ENCODE measurements around the gene MRPL9. TPM values are rescaled to one million over a fixed set of nuclear protein-coding genes. Genes with fewer than 3 reads are reported as not detected.

Gene MRPL9
- total and polyA plus RNA-seq, 10 donors = 55.4 to 92.6 (median 68.6) TPM

DNA sequence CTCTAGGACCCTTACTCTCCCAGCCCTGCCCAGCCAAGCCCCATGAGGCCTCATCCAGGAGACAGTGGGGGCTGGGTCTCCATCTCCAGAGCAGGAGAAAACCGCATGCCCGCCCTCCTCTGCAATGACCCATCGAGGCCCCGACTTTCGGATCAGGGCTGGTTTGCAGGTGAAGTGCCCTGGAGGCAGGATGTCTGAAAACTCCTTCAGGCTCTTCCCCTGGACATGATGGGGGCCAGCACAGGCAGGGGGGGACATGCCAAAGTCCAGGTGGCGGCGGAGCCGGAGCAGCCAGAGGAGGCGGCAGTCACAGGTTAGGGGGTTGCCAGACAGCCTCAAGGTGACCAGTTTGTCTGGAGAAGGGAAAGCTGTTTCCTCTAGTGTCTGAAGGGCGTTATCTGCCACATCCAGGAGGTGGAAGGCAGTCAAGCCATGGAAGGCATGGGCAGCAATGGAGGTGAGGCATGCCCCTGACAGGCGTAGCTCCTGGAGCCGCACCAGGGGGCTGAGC lies 38.1 kb upstream of the MRPL9 start:
- H3K36me3 ChIP-seq = no peaks in the 10 kb centered on the region
- no peak overlapping the region for H3K27ac ChIP-seq
- TF ChIP-seq POLR2AphosphoS5 (IDR thresholded peaks at IDR 0.05) (no peak), POLR2A (IDR thresholded peaks at IDR 0.05) (no peak), CTCF (IDR thresholded peaks at IDR 0.05 in 8 of 11, conservative IDR thresholded peaks at IDR 0.05 in 3 of 11) (no peak)
- intact Hi-C loops (cut with DNase I; ENCODE audit: low total_unique reads) = no loop called here
- H3K4me1 ChIP-seq = peaks cover 0 to 6% (median 0%) of the 10 kb centered on the region in 6 donors
- no peak for DNase-seq
- peaks cover 0 to 23% (median 0%) of the 10 kb centered on the region in 7 donors for H3K27me3 ChIP-seq (replicated peaks in 1 of 7)
- WGBS, 5 donors = 88 to 95% (median 94%) methylated on average over 10 to 12 of the region's 12 CpGs
- H3K9me3 ChIP-seq = no peaks in the 10 kb centered on the region
- no peak overlapping the region for H3K4me3 ChIP-seq

- intact Hi-C loops (cut with DNase I; ENCODE audit: low total_unique reads) = no loop called here
- TF ChIP-seq POLR2A (IDR thresholded peaks at IDR 0.05) (no peak), CTCF (IDR thresholded peaks at IDR 0.05 in 8 of 11, conservative IDR thresholded peaks at IDR 0.05 in 3 of 11) (no peak), POLR2AphosphoS5 (IDR thresholded peaks at IDR 0.05) (no peak)
- WGBS, 5 donors = 57 to 68% (median 61%) methylated on average over 8 of the region's 8 CpGs
- no peaks in the 10 kb centered on the region for H3K9me3 ChIP-seq
- no peak overlapping the region for H3K27ac ChIP-seq
- no peaks in the 10 kb centered on the region for H3K36me3 ChIP-seq
- no peak for DNase-seq
- no peak overlapping the region for H3K4me3 ChIP-seq
- H3K27me3 ChIP-seq (replicated peaks in 1 of 7) = peaks cover 0 to 23% (median 0%) of the 10 kb centered on the region in 7 donors
- H3K4me1 ChIP-seq = peaks cover 0 to 6% (median 0%) of the 10 kb centered on the region in 6 donors
Observed at GRCh38 chr1:151800830-151801229, 37.5 kb upstream of the MRPL9 start.

DNA sequence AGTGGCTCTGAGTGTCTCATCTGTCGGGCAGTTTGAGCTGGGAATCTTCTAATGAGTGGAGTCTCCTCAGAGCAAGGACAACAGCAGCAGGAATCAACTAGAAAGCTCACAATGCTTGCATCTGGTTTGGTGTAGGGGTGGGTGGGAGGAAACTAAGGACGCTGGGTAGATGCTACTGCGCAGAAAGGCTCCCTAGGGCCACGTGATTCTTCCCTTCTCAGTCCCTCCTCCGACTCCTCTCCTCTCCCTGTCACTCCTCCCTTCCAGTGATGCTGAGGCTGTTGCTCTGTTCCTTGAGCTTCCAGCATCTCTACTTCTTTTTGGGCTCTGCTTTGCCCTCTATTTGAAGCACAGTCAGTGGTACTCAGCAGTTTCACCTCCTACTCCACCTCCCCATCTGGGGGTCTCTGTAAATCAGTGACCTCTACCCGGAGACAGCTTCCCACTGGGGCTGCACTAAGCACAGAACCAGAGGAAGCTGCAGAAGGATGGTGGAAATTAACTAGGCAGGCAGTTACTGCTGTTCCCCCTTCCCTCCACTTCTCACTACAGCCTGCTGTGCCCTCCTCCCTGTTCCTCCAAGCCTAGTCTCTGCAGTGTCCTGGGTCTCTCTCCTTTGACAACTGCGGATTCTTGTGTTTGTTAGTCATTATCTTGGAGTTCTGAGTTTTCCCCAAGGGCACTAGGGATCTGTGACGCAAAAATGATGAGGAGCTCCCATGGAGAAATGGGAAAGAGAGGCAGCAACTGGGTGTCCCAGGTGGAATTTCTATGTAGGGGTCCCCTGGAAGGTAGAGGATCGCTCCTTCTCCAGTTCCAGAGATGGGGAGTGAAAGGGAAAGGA lies 36.1 kb upstream of the MRPL9 start:
- intact Hi-C loops (cut with DNase I; ENCODE audit: low total_unique reads) = no loop called here
- WGBS, 5 donors = 66 to 78% (median 71%) methylated on average over 9 of the region's 9 CpGs
- no peaks in the 10 kb centered on the region for H3K9me3 ChIP-seq
- TF ChIP-seq POLR2A (IDR thresholded peaks at IDR 0.05) (no peak), CTCF (IDR thresholded peaks at IDR 0.05 in 8 of 11, conservative IDR thresholded peaks at IDR 0.05 in 3 of 11) (no peak), POLR2AphosphoS5 (IDR thresholded peaks at IDR 0.05) (no peak)
- peaks cover 0 to 23% (median 0%) of the 10 kb centered on the region in 7 donors for H3K27me3 ChIP-seq (replicated peaks in 1 of 7)
- H3K4me1 ChIP-seq = peaks cover 0 to 6% (median 0%) of the 10 kb centered on the region in 6 donors
- peaks cover 0 to under 1% (median 0%) of the 10 kb centered on the region in 6 donors for H3K36me3 ChIP-seq
- no peak for DNase-seq
- no peak overlapping the region for H3K4me3 ChIP-seq
- H3K27ac ChIP-seq = no peak overlapping the region

DNA sequence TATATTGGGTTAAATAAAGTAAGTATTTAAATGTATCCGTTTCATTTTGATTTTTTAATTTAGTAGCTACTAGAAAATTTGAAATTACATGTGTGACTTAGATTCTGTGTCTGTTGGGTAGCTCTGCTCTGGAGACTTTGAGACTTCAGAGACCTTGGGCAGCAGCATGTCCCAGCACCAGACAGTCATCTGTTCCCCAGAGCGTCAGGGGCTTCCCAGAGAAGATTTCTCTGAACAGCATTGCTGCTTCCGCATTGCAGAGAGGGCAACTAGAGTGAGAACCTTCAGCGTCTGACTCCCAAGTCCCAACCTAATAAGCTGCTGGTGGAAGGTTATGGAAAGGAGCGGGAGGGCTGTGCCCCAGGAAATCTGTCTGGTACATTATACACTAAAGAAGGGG lies 35.3 kb upstream of the MRPL9 start:
- Histone ChIP-seq H3K4me3 (no peak overlapping the region), H3K27ac (no peak overlapping the region), H3K4me1 (peaks cover 0 to 6% (median 0%) of the 10 kb centered on the region in 6 donors), H3K9me3 (no peaks in the 10 kb centered on the region), H3K36me3 (peaks cover 0 to 6% (median 0%) of the 10 kb centered on the region in 6 donors), H3K27me3 (replicated peaks in 1 of 7) (peaks cover 0 to 23% (median 0%) of the 10 kb centered on the region in 7 donors)
- no peak for DNase-seq
- TF ChIP-seq POLR2A (IDR thresholded peaks at IDR 0.05) (no peak), POLR2AphosphoS5 (IDR thresholded peaks at IDR 0.05) (no peak), CTCF (IDR thresholded peaks at IDR 0.05 in 8 of 11, conservative IDR thresholded peaks at IDR 0.05 in 3 of 11) (no peak)
- 88 to 94% (median 91%) methylated on average over 5 of the region's 5 CpGs for WGBS, 5 donors
- intact Hi-C loops (cut with DNase I; ENCODE audit: low total_unique reads) = no loop called here
